B cell (primary cell): ENCODE results near the gene RFC2. TPM values are rescaled to one million over a fixed set of nuclear protein-coding genes. Genes with fewer than 3 reads are reported as not detected.
"Not testable (repeated sequence)": the region's sequence is repeated elsewhere in the genome, so short reads cannot be mapped to it uniquely, and the experiment has no call there.

Experiments
- ATAC-seq: fragments of 200-7000 bp; cut with Tn5 transposase; one replicate; pipeline ENCODE4 v1.10.0; 2021; ENCODE audit warnings: low read depth, mild to moderate bottlenecking, moderate number of reproducible peaks, moderate library complexity
- CTCF ChIA-PET: fragments of 350-600 bp; sonication (Branson Sonifier 250); formaldehyde crosslinking; loops from one replicate; lab custom pipeline; 2021; ENCODE audit warnings: antibody characterized with exemption, inconsistent platforms; lab: Charles Lee
- POLR2A ChIA-PET: fragments of 350-600 bp; sonication (Branson Sonifier 250); formaldehyde crosslinking; loops from one replicate; lab custom pipeline; 2021; ENCODE audit warnings: antibody characterized with exemption; lab: Charles Lee
- DNase-seq: peaks from one replicate; pipeline ENCODE4 v3.0.0; 2013
- H2AFZ ChIP-seq: 2 replicates; pipeline ENCODE4 v1.6.1; 2012; ENCODE audit warnings: mild to moderate bottlenecking, low read depth, low read length; ENCODE audit not compliant: insufficient read depth, poor library complexity, severe bottlenecking
- H3K27ac ChIP-seq, 2 donors: 1 replicate in 1 of 2; 2 replicates in 1 of 2; pipeline ENCODE4 v1.5.1; 2012 to 2013; ENCODE audit warnings: low read length in 2 of 2, mild to moderate bottlenecking in 2 of 2, moderate library complexity in 1 of 2
- H3K27me3 ChIP-seq, 4 experiments: fragments of 200-600 bp in 1 of 4; sonication (generic) in 1 of 4; replicated peaks in 1 of 4; 1 replicate in 2 of 4; 2 replicates in 2 of 4; pipeline versions ENCODE4 v1.6.1 to v1.7.0; 2013 to 2016; ENCODE audit warnings: low read length in 3 of 4, mild to moderate bottlenecking in 2 of 4, mixed read lengths in 1 of 4, moderate library complexity in 1 of 4; ENCODE audit not compliant: insufficient read depth in 4 of 4, control insufficient read depth in 3 of 4; ENCODE audit errors: control extremely low read depth in 1 of 4
- H3K36me3 ChIP-seq, 2 experiments: replicated peaks in 1 of 2; 1 replicate in 1 of 2; 2 replicates in 1 of 2; pipeline versions ENCODE4 v1.6.1 to v1.7.1; 2013; ENCODE audit warnings: low read length in 1 of 2; ENCODE audit not compliant: insufficient read depth in 2 of 2, control insufficient read depth in 1 of 2; ENCODE audit errors: control extremely low read depth in 1 of 2, extremely low read depth in 1 of 2
- H3K4me1 ChIP-seq, 2 donors: fragments of 200-600 bp in 1 of 2; sonication (generic) in 1 of 2; 1 replicate in 1 of 2; 2 replicates in 1 of 2; pipeline versions ENCODE4 v1.5.1 to v1.6.1; 2013 to 2017; ENCODE audit warnings: low read length in 2 of 2; ENCODE audit not compliant: control insufficient read depth in 2 of 2, insufficient read depth in 2 of 2
- H3K4me2 ChIP-seq: replicated peaks from 2 replicates; pipeline ENCODE3; 2012; ENCODE audit warnings: mild to moderate bottlenecking, low read depth, low read length; ENCODE audit not compliant: poor library complexity, severe bottlenecking
- H3K4me3 ChIP-seq, 5 experiments: fragments of 200-600 bp in 1 of 5; sonication (generic) in 1 of 5; 1 replicate in 3 of 5; 2 replicates in 2 of 5; pipeline versions ENCODE4 v1.5.1 to v1.7.0; 2011 to 2016; ENCODE audit warnings: low read length in 4 of 5, mild to moderate bottlenecking in 4 of 5, low read depth in 2 of 5, control low read depth in 1 of 5, moderate library complexity in 1 of 5; ENCODE audit not compliant: insufficient read depth in 1 of 5; ENCODE audit errors: control extremely low read depth in 1 of 5, extremely low read depth in 1 of 5
- H3K79me2 ChIP-seq: fragments of 200-600 bp; sonication (generic); one replicate; pipeline ENCODE4 v1.6.0; 2016; ENCODE audit warnings: low read length; ENCODE audit not compliant: control insufficient read depth, insufficient read depth
- H3K9ac ChIP-seq: fragments of 200-600 bp; sonication (generic); 2 replicates; pipeline ENCODE4 v1.6.1; 2017; ENCODE audit warnings: mild to moderate bottlenecking, low read length, moderate library complexity
- H3K9me3 ChIP-seq, 3 donors: one replicate each; pipeline versions ENCODE4 v1.6.1 to v1.7.1; 2013; ENCODE audit warnings: low read length in 2 of 3; ENCODE audit not compliant: control insufficient read depth in 2 of 3, insufficient read depth in 1 of 3; ENCODE audit errors: control extremely low read depth in 1 of 3
- H4K20me1 ChIP-seq: 2 replicates; pipeline ENCODE4 v1.6.0; 2012; ENCODE audit warnings: mild to moderate bottlenecking, low read length; ENCODE audit not compliant: insufficient read depth, control insufficient read depth, poor library complexity, severe bottlenecking
- H3K27ac Mint-ChIP-seq: one replicate; pipeline ENCODE4 v1.8.0; 2021; ENCODE audit warnings: mixed read lengths
- H3K27me3 Mint-ChIP-seq: one replicate; pipeline ENCODE4 v1.8.0; 2021; ENCODE audit warnings: mixed read lengths
- H3K4me1 Mint-ChIP-seq: one replicate; pipeline ENCODE4 v1.8.0; 2021; ENCODE audit warnings: mixed read lengths
- H3K4me3 Mint-ChIP-seq: one replicate; pipeline ENCODE4 v1.8.0; 2021; ENCODE audit warnings: mixed read lengths
- H3K9me3 Mint-ChIP-seq: one replicate; pipeline ENCODE4 v1.8.0; 2022; ENCODE audit warnings: mixed read lengths; ENCODE audit not compliant: insufficient read depth
- EZH2 ChIP-seq: IDR thresholded peaks from 2 replicates; pipeline ENCODE4 v1.6.1; 2012; ENCODE audit warnings: borderline replicate concordance, low read depth, mild to moderate bottlenecking, moderate library complexity, low read length; ENCODE audit not compliant: insufficient read depth, poor library complexity, severe bottlenecking
- WGBS: methylation state at CpG from one replicate; pipeline ENCODE4 v1.1.5; 2013; ENCODE audit warnings: missing lambda C conversion rate; ENCODE audit not compliant: insufficient coverage; 5-methylcytosine and 5-hydroxymethylcytosine counted together
- intact Hi-C: fragments of 100-400 bp; cut with micrococcal nuclease; formaldehyde crosslinking; loops from one replicate; pipeline ENCODE4 v1.10.0; 2022
- polyA plus RNA-seq: library from polyadenylated mRNA; depleted of rRNA; stranded (reverse); fragments of >200 nt; gene quantifications from 2 replicates; pipeline ENCODE4 v1.2.3, GENCODE V29; 2012
- total RNA-seq, 2 donors: library from RNA; stranded (reverse); fragments of 120-200 nt in 1 of 2; gene quantifications; 1 replicate in 1 of 2; 2 replicates in 1 of 2; pipeline versions ENCODE4 v1.2.3 to v1.2.4, GENCODE V29; 2013 to 2022
- TF ChIP-seq, protein P1 (sequence below): fragments of 200-600 bp; IDR thresholded peaks from one replicate; pipeline ENCODE4 v1.8.0; 2022; ENCODE audit warnings: antibody characterized with exemption, mild to moderate bottlenecking

The RFC2 gene
- total and polyA plus RNA-seq, 2 donors (not counting 1 experiment from before 2014, with no cell fraction given): 20.2 to 36.4 TPM

DNA sequence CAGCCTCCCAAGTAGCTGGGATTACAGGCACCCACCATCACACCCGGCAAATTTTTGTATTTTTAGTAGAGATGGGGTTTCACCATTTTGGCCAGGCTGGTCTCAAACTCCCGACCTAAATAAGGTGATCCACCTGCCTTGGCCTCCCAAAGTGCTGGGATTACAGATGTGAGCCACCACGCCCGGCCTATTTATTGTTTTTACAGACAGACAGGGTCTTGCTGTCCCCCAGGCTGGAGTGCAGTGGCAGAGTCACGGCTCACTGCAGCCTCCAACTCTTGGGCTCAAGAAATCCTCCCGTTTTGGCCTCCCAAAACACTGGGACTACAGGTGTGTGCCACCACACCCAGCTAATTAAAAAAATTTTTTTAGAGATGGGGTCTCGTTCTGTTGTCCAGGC is 46.0 kb downstream of the RFC2 start:
- intact Hi-C loops: loop anchor here (5.0 kb wide), 1 partner anchor 34 kb away; no protein-coding TSS in a partner anchor
- peaks cover 64% of the 10 kb centered on the region for H3K79me2 ChIP-seq
- not testable (repeated sequence) for H3K9me3 Mint-ChIP-seq, H3K9me3 ChIP-seq, H3K9ac ChIP-seq, H3K36me3 ChIP-seq, H2AFZ ChIP-seq, H3K27me3 ChIP-seq, DNase-seq, H3K4me3 Mint-ChIP-seq, H3K4me2 ChIP-seq, ATAC-seq, H3K4me3 ChIP-seq, H3K27me3 Mint-ChIP-seq, H3K27ac Mint-ChIP-seq
- ChIA-PET CTCF (interaction anchor here (0.6 to 8.8 kb wide), 10 partner anchors 9 to 195 kb away, joined by 3 to 246 read pairs (median 30); partner anchors contain the start of gene CLIP2), POLR2A (interaction anchor here (1.1 to 1.3 kb wide), 2 partner anchors 10 to 46 kb away, joined by 3 to 8 read pairs; partner anchors contain the start of gene RFC2)
- H3K4me1 ChIP-seq: peaks cover 36 to 60% of the 10 kb centered on the region in 2 donors
- peaks cover 16% of the 10 kb centered on the region for H4K20me1 ChIP-seq
- H3K27ac ChIP-seq: peak overlapping the region in 1 of 2 donors; percentile 95
- WGBS: 98% methylated on average over 5 of the region's 7 CpGs
- peaks cover 58% of the 10 kb centered on the region for H3K4me1 Mint-ChIP-seq

DNA sequence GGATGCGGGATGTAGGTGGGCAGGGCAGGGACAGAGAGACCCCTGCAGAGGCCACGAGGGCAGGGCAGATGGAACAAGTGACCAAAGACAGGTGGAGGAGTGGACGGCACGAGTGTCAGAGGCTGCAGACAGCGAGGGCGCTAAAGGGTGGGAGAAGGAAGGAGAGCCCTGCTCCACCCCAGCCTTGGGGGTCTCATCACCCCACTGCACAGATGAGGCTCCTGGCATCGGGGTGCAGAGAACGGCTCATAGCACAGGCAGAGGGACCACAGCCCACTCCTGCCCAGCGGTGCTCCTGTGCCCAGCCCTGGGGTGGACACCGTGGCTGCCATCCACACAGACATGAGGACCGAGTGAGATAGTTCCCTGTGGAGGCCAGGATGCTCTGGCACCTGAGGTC is 46.6 kb downstream of the RFC2 start:
- Histone ChIP-seq H3K36me3 (peaks cover 0 to 3% of the 10 kb centered on the region in 2 experiments), H3K4me3 (no peak overlapping the region), H3K27me3 (no peaks in the 10 kb centered on the region), H4K20me1 (peaks cover 10% of the 10 kb centered on the region), H3K9ac (no peak overlapping the region), H2AFZ (no peak overlapping the region), H3K79me2 (peaks cover 60% of the 10 kb centered on the region), H3K9me3 (no peaks in the 10 kb centered on the region), H3K4me2 (no peak overlapping the region), H3K4me1 (peaks cover 36 to 57% of the 10 kb centered on the region in 2 donors), H3K27ac (no peak overlapping the region)
- 97% methylated on average over 11 of the region's 11 CpGs for WGBS
- Mint-ChIP-seq H3K9me3 (no peaks in the 10 kb centered on the region), H3K27me3 (no peaks in the 10 kb centered on the region), H3K27ac (peak overlapping the region; percentile 47), H3K4me3 (peak overlapping the region; percentile 23), H3K4me1 (peaks cover 61% of the 10 kb centered on the region)
- POLR2A ChIA-PET: interaction anchor here (0.8 to 1.5 kb wide), 3 partner anchors 13 to 34 kb away, joined by 3 to 8 read pairs (median 5); no protein-coding TSS in a partner anchor
- CTCF ChIA-PET: interaction anchor here (0.6 to 8.8 kb wide), 22 partner anchors 9 to 195 kb away, joined by 3 to 246 read pairs (median 16); partner anchors contain the start of genes CLIP2, EIF4H and RFC2
- intact Hi-C loops: loop anchor here (5.0 kb wide), 1 partner anchor 35 kb away; no protein-coding TSS in a partner anchor
- DNase-seq: no peak
- no peak for ATAC-seq
- no peak for TF ChIP-seq EZH2
- TF ChIP-seq, protein P1, sequence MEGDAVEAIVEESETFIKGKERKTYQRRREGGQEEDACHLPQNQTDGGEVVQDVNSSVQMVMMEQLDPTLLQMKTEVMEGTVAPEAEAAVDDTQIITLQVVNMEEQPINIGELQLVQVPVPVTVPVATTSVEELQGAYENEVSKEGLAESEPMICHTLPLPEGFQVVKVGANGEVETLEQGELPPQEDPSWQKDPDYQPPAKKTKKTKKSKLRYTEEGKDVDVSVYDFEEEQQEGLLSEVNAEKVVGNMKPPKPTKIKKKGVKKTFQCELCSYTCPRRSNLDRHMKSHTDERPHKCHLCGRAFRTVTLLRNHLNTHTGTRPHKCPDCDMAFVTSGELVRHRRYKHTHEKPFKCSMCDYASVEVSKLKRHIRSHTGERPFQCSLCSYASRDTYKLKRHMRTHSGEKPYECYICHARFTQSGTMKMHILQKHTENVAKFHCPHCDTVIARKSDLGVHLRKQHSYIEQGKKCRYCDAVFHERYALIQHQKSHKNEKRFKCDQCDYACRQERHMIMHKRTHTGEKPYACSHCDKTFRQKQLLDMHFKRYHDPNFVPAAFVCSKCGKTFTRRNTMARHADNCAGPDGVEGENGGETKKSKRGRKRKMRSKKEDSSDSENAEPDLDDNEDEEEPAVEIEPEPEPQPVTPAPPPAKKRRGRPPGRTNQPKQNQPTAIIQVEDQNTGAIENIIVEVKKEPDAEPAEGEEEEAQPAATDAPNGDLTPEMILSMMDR: no peak
